DMS153 (cell line): ENCODE measurements around the gene RHBDD1.

Experiments used
- DNase-seq: peaks from one replicate; lab custom pipeline; 2025; lab: John Stamatoyannopoulos, UW

Gene RHBDD1

DNA sequence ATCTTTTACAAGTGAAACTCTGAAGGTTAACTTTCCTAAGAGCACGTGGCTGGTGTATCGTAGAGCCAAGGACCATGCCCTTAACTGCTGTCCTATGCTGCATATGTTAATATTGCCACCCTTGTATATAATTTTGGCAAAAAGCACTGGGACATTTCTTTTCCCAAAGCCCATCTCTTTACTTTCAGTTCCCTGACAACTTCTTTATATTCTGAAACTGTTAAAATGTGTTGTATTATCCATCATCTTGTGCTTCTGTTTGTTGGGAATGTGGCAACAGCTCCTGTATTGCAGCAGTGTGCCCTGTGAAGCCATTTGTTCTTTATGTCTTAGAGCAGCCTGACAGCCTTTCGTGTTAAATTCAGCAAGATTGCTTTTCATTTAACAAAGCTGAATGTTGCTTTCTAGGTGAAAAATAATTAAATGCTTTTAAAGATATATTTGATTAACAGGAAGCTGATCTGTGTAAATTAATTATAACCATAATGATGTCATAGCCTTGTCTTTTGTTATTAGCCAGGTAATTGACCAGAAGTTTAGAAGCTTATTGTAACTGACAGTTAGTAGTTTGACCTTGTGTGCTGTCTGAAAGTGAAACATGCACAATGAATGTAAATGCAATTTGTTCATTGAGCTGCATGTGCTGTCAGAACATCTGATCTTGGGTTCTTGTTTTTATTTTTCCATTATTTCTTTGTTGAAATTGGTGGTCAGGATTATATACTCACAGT, 9.7 kb downstream of the RHBDD1 start:
- no peak for DNase-seq

DNA sequence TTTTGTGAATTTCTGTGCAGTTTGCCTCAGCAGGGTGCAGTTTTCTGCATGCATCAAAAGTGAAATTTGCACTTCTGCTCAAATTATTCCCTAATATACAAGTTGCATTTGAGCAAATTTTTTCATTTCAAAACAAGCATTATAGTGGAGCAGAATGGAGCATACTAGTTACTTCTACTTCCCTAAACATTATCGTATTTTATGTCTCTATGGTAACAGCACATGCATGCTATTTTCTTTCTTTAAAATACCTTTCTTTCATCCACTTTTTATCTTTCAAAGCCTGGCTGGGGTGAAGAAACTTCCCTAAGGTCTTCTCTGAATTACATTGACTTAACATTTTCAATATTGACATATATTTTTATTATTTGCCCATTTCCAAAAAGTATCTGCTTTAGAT, 11.2 kb downstream of the RHBDD1 start:
- DNase-seq, result no peak

DNA sequence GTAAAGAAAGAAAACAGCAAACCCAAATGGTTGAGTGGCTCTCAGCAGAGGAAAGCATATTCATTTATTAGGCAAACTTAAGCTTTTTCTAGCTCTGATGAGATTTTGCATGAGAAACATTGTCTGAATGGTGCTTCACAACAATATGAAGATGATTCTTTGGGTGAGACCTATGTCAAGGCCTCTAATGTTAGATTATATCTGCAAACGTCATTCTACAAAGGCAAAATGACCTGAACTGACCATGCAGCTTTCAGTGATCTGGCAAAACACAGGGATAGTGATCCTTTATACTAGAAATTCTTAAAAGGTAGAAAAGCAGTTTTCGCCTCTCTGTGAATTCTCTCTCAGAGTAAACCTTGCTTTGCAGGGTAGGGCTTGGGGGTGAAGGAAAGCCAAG, 11.7 kb downstream of the RHBDD1 start:
- DNase-seq, result no peak

DNA sequence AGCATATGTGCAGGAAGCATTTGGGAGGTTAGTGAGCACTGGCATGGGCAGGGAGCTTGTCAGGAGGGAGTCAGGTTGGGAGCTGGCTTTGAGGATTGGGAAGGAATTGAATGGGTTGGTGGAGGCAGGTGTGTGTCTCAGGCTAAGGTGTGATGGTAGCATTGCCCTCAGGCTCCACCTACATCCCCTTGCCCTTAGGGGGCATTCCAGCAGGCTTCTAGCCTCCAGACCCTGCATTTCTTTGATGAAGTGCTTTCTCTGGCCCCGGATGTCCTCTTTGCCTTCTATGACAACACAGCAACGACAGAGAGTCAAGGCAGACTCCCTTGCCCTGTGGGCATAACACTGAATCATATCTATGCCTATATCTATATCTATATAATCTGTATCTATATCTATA, 13.5 kb downstream of the RHBDD1 start:
- DNase-seq, result no peak

DNA sequence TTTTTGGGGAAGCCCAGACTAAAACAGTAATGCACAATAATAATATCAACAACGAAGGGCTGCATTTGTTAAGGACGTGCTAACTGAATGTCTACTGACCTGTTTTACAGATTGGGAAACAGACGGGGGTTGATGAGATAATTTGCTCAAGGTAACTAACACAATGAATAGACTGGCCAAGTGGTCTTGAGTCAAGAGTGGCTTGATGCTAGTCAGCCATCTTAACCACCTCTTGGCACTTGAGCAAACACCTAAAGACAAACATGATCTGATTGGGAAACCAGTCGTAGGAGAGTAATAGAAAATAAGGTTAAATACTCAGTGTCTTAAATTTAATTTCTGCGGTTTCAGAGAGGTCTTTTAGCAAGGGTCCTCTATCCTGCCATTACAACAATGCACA, 14.2 kb downstream of the RHBDD1 start:
- no peak for DNase-seq

DNA sequence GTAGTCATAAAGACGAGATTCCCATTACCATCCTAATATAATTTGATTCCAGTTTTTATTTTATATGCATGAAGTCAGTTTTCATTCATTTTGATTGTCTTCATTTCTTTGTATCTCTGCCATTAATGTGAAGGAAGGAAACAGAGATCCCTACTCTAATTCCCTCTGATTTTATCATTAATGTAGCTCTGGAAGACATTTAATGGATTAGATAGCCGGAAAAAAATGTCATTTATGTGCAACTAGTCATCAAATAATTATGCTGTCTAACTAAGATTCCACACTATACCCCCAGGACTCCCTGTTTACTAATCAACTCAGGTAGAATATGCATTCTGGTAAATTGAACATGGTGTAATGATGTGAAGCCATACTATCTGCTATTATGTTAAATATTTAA, 19.9 kb downstream of the RHBDD1 start:
- no peak for DNase-seq

DNA sequence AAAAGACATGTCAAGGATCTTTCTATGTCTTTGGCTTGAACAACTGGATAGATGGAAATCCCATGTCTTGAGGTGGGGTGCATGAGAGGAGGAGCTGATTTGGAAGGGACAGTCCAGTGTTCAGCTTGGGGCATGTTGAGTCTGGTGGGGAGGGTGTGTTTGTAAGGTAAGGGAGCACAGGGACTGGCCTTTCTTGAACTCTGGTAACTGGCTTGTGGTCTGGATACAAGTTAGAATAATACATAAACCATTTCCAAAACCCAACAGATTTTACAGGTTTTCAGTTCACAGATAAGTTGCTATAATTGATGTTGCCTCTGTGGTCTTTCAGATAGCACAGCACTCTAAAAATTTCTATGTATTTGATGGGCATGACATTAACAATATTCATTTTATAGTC, 24.2 kb downstream of the RHBDD1 start:
- no peak for DNase-seq

DNA sequence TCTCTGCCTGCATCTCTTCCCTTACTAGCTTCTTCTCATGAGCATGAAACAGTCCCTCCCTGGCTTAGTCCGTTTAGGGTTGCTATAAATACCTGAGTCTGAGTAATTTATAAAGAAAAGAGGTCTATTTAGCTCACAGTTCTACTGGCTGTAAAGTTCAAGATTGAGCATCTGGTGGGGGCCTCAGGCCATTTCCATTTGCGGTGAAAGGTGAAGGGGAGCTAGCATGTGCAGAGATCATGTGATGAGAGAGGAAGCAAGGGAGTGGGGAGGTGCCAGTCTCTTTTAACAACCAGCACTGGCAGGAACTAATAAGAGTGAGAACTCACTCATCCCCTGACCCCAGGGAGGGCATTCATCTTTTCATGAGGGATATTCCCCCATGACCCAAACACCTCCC, 26.8 kb downstream of the RHBDD1 start:
- no peak for DNase-seq

DNA sequence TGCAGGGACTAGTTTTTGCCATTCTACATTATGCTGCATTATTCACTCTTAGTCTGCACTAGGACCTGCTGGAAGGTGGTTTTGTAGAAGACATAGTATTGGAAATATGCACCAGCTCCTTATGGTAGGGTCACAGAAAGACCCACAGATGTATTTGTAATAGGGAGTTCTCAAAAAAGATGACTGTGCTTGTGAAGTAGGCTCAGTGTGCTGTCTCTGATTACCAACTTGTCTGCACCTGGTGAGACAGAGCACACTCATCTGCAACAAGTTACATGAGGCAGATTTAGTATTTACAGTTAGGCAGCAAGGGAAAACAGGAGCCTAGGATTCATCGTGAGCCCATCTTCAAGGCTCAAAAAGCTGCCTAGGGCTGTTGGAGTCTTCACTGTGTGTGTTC, 29.4 kb downstream of the RHBDD1 start:
- DNase-seq, result no peak

DNA sequence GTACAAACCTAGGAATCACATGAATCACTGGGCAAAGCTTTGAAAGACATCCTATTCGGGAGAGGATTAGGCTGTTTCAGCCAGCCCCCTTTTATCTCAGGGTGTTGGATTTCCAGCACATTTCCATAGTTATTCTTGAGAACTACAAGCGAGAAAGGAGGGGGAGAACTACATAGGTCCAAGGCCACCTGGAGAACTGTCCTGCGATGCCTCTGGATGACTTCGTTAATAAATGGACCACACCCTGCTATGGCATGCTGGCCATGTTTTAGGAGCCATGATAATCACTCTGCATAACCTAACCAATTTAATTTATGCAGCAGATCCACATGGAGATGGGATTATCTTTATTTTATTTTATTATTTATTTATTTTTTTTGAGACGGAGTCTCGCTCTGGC, 29.9 kb downstream of the RHBDD1 start:
- DNase-seq, result no peak

DNA sequence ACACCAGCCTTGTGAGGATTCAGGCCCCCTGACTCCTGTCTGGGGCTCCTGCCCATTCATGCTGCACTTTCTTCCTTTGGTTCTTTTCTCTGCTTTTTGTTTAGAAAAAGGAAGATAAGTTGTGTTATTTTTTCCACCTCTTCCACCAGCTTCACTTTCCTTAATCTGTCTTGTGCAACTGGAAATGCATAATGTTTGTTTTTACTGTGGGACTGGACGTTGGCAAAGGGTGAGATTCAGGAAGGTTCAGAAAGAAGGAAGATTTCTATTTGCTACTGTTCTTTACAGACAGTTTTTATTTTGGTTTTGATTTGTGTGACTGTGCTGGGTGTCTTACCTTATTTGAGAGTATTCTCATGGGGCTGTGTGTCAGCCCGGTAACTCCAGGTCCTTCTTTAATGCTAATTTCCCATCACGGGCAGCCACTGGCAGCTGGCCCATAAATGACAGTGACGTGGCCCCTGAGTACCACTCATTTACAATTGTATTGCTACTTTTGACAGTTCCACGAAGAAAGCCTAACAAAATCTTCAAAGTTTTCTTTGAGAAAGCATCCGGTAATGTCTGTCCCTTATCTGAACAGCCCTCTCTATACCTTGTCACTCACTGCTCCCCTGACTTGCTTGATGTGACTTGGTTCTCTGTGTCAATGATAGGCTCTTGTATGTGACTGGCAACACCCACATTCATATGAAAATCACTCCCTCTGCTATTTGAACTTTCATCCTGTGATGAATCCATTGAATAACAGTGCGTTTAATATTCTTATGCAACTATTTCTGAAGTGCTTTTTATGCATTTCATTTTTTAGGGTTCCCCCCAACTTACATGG, 32.7 kb downstream of the RHBDD1 start:
- DNase-seq, result no peak

DNA sequence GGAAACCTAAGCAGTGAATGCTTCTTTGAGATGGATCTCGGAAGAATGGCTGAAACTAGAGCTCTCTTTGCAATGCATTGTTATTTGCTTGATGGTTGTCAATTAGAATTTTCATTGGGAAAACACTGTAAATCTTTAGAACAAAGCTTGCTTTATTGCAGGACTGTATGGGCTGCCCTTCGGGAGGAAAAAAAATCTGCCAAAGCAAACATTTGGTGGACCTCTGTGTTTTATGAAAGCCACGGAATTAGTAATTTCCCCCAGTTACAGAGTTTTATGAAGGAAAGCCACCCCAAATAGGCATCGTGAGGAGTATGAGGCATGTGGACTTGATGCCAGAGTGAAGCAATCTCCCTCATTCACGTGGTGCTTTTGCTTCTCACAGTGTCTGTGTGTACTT, 33.5 kb downstream of the RHBDD1 start:
- no peak for DNase-seq

DNA sequence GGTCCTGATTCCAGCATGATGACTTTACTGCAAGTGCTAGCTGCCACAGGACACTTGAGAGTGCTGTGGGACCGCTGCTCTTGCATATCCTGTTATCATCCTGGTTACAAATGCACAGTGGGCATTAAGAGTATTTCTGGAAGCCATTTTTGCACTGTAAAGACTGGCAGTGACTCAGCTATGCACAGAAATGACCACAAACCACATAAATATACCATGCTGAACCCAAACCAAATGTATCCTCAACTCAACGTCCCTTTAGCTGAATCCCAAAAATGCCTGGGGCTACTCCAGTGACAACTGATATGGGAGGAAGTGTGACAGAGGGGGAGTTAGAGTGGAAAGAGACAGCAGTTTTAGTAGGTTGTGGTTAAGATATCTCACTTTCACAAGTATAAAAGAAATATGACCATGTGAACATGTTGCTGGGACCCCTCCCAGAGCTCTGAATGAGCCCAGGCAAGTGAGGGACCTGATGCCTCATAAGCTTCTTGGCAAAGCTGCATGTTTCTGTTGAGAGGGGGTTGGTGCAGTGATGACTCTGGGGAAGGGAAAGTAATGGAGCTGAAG, 37.3 kb downstream of the RHBDD1 start:
- no peak for DNase-seq

DNA sequence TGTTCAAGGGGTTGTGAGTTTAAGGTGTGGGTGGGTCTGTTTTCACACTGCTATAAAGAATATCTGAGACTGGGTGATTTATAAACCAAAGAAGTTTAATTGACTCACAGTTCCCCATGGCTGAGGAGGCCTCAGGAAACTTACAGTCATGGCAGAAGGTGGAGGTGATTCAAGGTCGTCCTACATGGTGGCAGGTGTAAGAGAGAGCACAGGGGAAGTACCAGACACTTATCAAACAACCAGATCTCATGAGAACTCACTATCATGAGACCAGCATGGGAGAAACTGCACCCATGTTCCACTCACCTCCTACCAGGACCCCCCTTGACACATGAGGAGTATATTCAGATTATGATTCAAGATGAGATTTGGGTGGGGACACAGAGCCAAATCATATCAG, 38.0 kb downstream of the RHBDD1 start:
- DNase-seq, result no peak

DNA sequence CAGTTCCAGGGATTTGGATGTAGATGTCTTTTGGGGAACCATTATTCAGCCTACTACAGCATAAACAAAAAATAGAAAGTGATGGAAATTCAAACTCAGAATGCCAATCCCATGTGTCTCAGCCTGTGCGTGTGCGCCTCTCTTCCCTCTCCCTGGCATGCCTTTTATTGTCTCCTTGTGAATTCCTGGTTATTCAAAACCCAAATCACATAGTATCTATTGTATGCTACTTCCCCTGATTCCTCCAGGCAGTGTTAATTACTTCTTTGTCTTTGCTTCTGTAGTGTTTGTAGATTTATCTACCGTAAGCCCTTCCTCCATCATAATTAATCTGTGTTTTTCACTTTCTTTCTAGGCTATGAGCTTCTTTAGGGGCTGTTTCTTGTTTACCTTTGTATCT, 38.9 kb downstream of the RHBDD1 start:
- DNase-seq, result no peak

DNA sequence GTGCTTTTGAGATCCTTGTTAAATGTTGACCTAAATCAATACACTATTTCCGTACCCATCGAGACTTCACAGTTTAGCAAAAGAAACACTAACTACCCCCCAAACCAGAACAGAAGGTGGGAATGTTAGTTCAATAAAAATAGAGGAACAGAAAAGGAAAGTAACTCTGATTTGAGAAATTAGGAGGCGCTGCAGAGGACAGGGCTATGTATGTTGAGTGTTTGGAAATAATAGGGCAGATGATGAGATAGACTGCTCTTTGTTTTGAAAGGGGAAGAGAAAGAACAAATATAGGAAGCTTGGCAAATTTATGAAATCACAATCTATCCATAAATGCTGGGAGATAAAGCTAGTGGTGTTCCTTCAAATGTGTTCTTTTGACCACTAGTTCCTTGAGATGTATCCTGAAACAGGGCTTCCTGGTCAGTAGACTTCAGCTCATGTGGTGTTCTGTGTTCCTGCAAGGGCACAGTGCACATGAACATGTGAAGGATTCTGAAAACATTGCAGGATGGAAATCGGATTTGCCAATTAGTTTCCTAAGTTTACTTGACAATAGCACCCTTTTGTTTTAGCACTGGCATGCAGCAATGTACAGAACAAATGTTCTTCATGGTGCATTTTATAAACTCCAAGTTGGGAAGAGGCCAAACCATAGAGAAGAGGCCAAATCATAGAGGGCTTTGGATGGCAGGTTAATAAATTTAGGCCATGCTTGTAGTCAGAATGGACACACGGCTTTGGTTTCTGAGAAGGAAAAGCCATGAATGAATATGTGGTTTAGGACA, 39.8 kb downstream of the RHBDD1 start:
- no peak for DNase-seq

DNA sequence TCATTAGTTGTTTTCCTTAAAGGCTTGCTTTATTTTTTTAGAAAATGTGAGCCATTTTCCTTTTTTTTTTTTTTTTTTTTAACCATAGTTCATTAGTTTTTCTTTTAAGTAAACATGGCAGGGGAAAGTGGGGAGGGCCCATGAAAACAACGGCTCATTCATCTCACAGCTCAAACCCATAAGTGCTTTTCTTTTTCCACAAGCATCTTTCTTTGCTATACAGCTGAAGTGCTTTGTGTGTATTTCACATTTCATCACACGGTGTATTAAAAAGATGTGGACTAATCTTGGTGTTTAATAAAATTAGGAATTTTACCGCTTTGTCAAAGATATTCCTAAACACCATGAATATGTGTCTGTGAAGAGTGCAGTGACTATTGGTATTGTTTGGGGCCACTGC, 41.6 kb downstream of the RHBDD1 start:
- DNase-seq, result no peak

DNA sequence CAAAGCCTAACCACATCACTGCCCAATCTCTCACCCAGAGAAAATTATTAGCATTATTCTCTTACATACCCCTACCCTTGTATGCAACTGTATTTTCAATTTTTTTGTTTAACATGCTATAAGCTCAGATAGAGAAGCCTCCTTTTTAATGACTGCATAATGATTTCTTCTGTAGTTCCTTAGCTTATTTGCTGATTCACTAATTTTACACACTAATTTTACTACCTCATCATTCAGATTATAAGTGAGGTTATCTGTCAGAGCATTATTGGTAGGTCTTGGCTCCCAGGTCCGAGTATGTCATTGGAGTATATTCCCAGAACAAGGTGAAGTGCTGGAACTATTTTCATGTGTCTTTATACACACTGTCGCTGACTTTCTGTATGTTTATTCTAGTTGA, 45.4 kb downstream of the RHBDD1 start:
- DNase-seq, result no peak

DNA sequence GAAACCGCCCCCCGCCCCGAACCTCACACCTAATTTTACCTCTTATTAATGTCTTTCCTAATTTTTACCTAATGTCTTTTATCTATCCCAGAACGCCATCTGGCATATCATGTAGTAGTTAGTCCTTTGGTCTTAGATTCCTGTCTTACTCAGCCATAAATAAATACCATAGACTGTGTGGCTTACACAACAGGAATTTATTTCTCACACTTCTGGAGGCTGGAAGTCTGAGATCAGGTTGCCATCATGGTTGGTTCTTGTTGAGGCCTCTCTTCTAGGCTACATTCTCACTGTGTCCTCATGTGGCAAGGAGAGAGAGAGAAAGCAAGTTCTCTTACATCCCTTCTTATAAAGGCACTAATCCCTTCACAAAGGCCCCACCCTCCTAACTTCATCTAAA, 46.8 kb downstream of the RHBDD1 start:
- DNase-seq, result no peak

DNA sequence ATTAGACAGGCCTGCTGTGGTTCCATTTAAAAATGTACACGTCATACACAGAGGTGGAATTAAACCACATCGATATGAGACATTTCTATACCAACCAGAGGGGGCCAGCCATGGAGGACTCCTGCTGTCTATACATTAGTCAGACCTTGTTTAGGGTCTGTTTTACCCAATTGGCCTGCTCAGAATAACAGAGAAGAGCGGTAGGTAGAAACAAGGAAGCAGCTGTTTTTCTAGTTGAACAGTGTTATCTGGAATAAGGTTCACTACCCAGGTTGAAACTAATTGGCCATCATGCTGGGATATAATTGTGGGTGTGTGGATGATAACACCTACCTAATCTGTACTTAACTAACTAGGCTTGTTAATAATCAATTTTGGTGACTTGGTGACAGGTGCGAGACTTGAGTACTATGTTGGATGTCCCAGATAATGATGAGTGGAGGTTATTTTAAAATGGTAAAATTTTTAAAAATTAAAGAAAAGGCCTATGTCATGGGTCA, 47.5 kb downstream of the RHBDD1 start:
- no peak for DNase-seq

DNA sequence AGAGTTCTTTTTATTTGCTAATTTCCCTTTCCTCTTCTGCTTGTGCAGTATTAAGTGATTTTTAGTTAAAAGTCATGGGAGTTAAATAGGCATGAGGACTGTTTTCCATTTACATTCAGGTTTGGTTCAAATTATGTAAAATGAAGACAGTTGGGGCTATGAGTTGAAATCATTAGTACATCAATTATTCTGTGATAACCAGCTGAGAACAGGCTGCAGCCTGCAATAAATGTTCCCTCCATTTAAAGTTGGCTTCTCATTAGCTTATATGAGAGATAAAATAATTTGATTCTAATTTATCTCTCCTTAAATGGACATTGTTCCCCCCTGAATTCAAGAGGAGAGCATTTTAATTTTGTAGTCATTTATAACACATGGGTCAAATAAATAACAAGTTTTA, 48.3 kb downstream of the RHBDD1 start:
- no peak for DNase-seq

DNA sequence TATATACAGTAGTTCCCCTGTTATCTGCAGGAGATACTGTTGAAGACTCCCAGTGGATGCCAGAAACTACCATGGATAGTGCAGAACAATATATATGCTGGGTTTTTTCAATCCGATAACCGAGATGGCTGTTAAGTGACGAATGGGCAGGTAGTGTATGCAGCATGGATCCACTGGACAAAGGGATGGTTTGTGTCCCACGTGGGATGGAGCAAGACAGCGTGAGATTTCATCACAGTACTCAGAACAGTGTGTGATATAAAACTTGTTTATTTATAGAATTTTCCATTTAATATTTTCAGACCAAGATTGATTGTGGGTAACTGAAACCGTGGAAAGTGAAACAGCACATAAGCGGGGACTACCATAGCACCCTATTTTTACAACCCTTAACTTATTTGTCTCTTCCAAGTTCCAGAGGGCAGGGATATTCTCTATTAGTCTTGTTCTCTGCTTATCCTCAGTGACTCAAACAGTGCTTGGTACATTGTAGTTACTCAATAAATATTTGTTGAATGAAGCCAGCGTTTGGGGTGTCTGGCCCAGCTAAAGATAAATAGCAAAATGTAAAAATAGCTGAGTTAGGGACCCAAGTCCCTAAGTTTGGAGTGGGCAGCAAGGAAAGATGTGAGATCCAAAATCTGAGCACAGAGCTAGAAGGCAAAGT, 50.0 kb downstream of the RHBDD1 start:
- no peak for DNase-seq
